ENCODE data around the gene PROS1. TPM values are rescaled to one million over a fixed set of nuclear protein-coding genes. Genes with fewer than 3 reads are reported as not detected.
"Not testable (repeated sequence)": the region's sequence is repeated elsewhere in the genome, so short reads cannot be mapped to it uniquely, and the experiment has no call there.

The PROS1 gene
- total RNA-seq, 2 donors from 2014 or later = 77.7 to 94.0 TPM

- peak overlapping the region in 1 of 2 donors; percentile 16 for H3K27ac ChIP-seq
- peaks cover 0 to 36% of the 10 kb centered on the region in 2 donors for H3K4me1 ChIP-seq
- H3K36me3 ChIP-seq = no peaks in the 10 kb centered on the region
- no peaks in the 10 kb centered on the region for H3K27me3 ChIP-seq
- TF ChIP-seq CTCF (IDR thresholded peaks at IDR 0.05) = no peak
- no peak overlapping the region for H3K4me3 ChIP-seq
- H3K9me3 ChIP-seq = no peaks in the 10 kb centered on the region
- DNase-seq (ENCODE audit: low spot score) = no peak
Measured at GRCh38 chr3:93969997-93970396, 3.7 kb downstream of the PROS1 start.

GRCh38 chr3:93969443-93969842 lies 4.3 kb downstream of the PROS1 start:
- DNase-seq (ENCODE audit: low spot score) = no peak
- H3K27me3 ChIP-seq = no peaks in the 10 kb centered on the region
- no peak overlapping the region for H3K4me3 ChIP-seq
- TF ChIP-seq CTCF (IDR thresholded peaks at IDR 0.05) = no peak
- H3K27ac ChIP-seq = peak overlapping the region in 1 of 2 donors; percentile 16
- H3K9me3 ChIP-seq = no peaks in the 10 kb centered on the region
- H3K36me3 ChIP-seq = no peaks in the 10 kb centered on the region
- H3K4me1 ChIP-seq = peaks cover 0 to 35% of the 10 kb centered on the region in 2 donors

GRCh38 chr3:93965106-93965505 lies 8.6 kb downstream of the PROS1 start:
- H3K4me3 ChIP-seq; H3K27ac ChIP-seq; H3K9me3 ChIP-seq; DNase-seq (ENCODE audit: low spot score); H3K36me3 ChIP-seq; H3K27me3 ChIP-seq: not testable (repeated sequence)
- peaks cover 0 to 15% of the 10 kb centered on the region in 2 donors for H3K4me1 ChIP-seq

GRCh38 chr3:93962798-93963197 lies 10.9 kb downstream of the PROS1 start:
- no peaks in the 10 kb centered on the region for H3K27me3 ChIP-seq

GRCh38 chr3:93961489-93961888 lies 12.2 kb downstream of the PROS1 start:
- TF ChIP-seq CTCF (IDR thresholded peaks at IDR 0.05) = no peak
- H3K36me3 ChIP-seq = no peaks in the 10 kb centered on the region
- H3K4me1 ChIP-seq = no peaks in the 10 kb centered on the region
- no peaks in the 10 kb centered on the region for H3K27me3 ChIP-seq
- no peak overlapping the region for H3K27ac ChIP-seq
- no peak overlapping the region for H3K4me3 ChIP-seq
- DNase-seq (ENCODE audit: low spot score) = no peak
- H3K9me3 ChIP-seq = no peaks in the 10 kb centered on the region

More at GRCh38 chr3:93962798-93963197, 10.9 kb downstream of the PROS1 start:
- Histone ChIP-seq H3K36me3 (no peaks in the 10 kb centered on the region), H3K9me3 (no peaks in the 10 kb centered on the region), H3K4me1 (no peaks in the 10 kb centered on the region), H3K4me3 (no peak overlapping the region), H3K27ac (no peak overlapping the region)
- DNase-seq (ENCODE audit: low spot score) = no peak
- TF ChIP-seq CTCF (IDR thresholded peaks at IDR 0.05) = no peak

- no peaks in the 10 kb centered on the region for H3K9me3 ChIP-seq
- no peaks in the 10 kb centered on the region for H3K27me3 ChIP-seq
- no peak overlapping the region for H3K27ac ChIP-seq
- H3K4me1 ChIP-seq = no peaks in the 10 kb centered on the region
- H3K4me3 ChIP-seq = no peak overlapping the region
- no peaks in the 10 kb centered on the region for H3K36me3 ChIP-seq
- no peak for TF ChIP-seq CTCF (IDR thresholded peaks at IDR 0.05)
- no peak for DNase-seq (ENCODE audit: low spot score)
Measured at GRCh38 chr3:93961026-93961425, 12.7 kb downstream of the PROS1 start.

- not testable (repeated sequence) for H3K4me1 ChIP-seq; DNase-seq (ENCODE audit: low spot score); H3K27ac ChIP-seq
Measured at GRCh38 chr3:93949958-93950357, 23.7 kb downstream of the PROS1 start.

GRCh38 chr3:93937485-93937884 lies 36.2 kb downstream of the PROS1 start:
- H3K27me3 ChIP-seq; H3K27ac ChIP-seq; DNase-seq (ENCODE audit: low spot score); H3K4me3 ChIP-seq; H3K4me1 ChIP-seq; H3K9me3 ChIP-seq; H3K36me3 ChIP-seq: not testable (repeated sequence)

More at GRCh38 chr3:93949958-93950357, 23.7 kb downstream of the PROS1 start:
- not testable (repeated sequence) for H3K4me3 ChIP-seq, H3K27me3 ChIP-seq, H3K9me3 ChIP-seq, H3K36me3 ChIP-seq

Data from right atrium auricular region (tissue), 2 donors.